Stimulated activated CD8-positive, alpha-beta memory T cell treated with anti-CD3 and anti-CD28 coated beads, Interleukin-2, amount 100 ng/mL, for 1 hour (primary cell): ENCODE measurements around the gene TBC1D24.
"Not testable (repeated sequence)": the region's sequence is repeated elsewhere in the genome, so short reads cannot be mapped to it uniquely, and the experiment has no call there.

Experiments
- DNase-seq, 2 donors: peaks; one replicate each; pipeline ENCODE4 v3.0.0-alpha.2; 2020; ENCODE audit warnings: low read depth in 2 of 2

Gene TBC1D24

DNA sequence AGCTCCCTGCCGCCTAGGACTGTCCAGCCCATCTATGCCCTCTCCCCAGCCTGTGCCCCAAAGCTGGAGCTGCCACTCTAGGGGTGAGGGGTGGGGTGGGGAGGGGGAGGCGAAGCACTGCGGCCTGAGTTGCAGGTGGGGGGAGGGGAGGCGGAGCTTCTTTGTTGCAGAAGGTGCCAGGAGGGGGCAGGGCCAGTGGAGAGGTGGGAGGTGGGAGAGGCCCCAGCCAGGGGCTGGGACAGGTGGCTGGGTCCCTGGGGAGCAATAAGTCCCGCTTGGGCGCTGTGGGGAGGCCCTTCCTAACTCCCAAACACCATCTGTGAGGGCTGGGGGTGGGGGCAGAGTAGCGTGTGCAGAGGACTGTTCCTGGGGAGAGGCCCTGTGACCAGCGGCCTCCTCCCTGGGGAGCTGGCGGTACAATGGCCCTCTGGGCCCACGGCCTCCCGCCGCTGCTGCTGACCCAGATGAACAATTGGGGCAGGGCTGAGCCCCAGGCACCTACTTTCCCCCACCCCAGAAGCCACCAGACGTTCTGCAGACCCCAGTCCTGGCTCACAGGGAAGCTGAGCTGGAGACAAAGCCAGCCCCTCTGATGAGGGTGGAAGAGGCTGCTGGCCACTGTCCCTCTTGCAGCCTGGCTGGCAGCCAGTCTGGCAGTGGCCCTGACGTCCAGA lies 6.1 kb upstream of the TBC1D24 start:
- DNase-seq: no peak

DNA sequence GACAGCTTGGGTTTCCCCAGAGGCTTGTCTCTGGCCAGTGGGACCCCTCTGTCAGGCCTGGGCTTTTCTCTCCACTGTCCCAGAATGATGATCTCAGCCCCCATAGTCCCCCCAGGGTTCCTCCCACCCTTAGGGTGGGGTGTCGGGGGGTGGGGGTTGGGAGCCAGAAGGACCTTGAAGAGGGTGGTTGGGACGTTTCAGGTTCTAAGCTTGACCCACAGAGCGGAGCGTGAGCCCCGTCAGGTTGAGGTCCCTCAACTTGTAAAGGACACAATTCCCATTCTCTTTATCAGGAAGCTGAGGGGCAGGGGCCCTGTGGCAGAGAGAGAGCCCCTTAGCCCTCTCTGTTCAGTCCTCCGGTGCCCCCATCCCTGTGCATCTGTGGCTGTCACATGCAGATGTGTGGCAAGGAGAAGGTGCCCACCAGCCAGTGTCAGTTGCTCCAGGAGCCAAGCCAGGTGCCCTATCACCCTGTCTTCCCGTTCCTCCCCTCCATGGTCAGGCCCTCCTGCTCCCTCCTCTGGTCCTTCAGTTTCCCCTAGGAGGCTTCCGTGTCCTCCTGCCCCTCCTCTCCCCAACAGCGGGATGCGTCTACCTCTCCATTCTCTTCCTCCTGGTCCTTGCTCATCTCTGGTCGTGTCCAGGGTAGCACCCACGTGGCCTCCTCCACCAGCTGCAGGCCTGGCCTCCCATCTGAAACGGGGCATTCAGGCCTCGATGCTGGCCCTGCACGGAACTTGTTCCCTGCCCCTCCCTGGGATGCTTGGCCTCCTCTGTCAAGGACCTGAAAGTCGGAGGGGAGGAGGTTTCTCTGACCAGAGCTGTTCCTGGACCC lies 5.3 kb upstream of the TBC1D24 start:
- DNase-seq: no peak

DNA sequence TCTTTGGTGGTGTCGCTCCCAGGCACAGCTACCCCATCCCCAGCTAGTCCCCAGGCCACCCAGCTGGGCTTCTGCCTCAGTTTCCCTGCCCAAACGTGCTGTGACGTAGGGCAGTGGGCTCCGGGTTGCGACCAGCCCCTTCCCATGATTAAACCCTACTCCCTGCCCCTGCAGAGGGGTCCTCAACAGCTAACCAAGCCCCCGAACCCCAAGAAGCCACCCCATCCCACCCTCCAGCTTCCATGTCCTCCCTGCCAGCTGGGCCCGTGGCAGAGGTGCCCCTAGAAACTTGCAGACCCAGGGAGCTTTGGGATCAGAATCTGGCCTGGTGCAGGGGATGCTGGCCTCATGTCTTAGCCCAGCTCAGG lies 4.7 kb upstream of the TBC1D24 start:
- no peak for DNase-seq

DNA sequence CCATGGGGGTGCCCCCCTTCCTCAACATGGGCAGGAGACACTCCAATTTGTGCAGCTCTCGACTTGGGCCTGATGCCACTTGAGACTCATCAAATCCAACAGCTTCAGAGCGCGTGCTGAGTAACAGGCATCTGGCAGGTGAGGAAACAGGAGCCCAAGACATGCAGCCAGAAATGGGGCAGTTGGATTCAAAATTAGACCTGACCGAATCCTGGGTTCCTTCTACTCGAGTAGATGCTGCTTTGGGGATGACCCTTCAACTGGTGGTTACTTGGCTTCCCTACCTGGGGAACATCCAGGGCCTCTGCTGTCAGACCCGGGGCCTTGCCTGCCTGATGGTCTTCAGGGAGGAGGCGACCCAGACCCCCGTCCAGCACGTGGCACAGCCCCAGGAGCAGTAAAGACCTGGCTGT lies 4.3 kb upstream of the TBC1D24 start:
- DNase-seq: no peak

DNA sequence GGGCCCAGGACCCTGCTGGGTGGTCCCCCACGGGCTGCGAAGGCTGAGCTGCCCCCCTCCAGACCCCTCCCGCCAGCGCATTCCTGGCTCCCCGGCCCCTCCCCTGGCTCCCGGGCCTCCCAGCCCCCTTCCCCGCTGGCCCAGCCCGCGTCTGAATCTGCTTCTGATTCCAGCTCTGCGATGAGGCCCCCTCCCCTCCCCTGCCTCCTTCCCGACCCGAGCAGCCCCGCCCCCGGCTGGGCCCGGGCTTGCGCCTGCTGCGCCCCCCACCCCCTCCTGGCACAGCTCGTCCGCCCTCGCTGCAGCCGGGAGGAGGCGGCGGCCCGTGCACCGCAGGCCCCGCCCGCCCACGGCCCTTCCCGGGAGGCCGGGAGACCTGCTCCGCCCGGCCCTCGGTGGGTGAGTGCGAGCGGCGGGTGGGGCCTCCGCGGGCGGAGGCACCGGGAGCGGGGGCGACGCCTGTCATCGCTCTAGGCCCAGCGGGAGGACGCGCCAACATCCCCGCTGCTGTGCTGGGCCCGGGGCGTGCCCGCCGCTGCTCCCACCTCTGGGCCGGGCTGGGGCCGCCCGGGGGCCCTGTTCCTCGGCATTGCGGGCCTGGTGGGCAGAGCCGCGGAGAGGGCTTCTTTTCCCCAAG lies 3.8 kb upstream of the TBC1D24 start, which contains the start of gene NTN3:
Gene NTN3 (plus strand): TSS at position 282 of the 637 bp plus-strand sequence. CDS start 405 bp downstream, outside the sequence.
- no peak for DNase-seq

DNA sequence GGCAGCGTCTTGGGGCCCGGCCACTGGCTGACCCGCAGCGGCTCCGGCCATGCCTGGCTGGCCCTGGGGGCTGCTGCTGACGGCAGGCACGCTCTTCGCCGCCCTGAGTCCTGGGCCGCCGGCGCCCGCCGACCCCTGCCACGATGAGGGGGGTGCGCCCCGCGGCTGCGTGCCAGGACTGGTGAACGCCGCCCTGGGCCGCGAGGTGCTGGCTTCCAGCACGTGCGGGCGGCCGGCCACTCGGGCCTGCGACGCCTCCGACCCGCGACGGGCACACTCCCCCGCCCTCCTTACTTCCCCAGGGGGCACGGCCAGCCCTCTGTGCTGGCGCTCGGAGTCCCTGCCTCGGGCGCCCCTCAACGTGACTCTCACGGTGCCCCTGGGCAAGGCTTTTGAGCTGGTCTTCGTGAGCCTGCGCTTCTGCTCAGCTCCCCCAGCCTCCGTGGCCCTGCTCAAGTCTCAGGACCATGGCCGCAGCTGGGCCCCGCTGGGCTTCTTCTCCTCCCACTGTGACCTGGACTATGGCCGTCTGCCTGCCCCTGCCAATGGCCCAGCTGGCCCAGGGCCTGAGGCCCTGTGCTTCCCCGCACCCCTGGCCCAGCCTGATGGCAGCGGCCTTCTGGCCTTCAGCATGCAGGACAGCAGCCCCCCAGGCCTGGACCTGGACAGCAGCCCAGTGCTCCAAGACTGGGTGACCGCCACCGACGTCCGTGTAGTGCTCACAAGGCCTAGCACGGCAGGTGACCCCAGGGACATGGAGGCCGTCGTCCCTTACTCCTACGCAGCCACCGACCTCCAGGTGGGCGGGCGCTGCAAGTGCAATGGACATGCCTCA lies 3.1 kb upstream of the TBC1D24 start:
- DNase-seq: no peak

DNA sequence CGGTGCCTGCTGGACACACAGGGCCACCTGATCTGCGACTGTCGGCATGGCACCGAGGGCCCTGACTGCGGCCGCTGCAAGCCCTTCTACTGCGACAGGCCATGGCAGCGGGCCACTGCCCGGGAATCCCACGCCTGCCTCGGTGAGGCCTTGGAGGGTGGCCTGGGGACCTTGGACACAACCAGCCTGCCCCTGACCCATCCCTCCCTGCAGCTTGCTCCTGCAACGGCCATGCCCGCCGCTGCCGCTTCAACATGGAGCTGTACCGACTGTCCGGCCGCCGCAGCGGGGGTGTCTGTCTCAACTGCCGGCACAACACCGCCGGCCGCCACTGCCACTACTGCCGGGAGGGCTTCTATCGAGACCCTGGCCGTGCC lies 2.5 kb upstream of the TBC1D24 start:
- DNase-seq: no peak

DNA sequence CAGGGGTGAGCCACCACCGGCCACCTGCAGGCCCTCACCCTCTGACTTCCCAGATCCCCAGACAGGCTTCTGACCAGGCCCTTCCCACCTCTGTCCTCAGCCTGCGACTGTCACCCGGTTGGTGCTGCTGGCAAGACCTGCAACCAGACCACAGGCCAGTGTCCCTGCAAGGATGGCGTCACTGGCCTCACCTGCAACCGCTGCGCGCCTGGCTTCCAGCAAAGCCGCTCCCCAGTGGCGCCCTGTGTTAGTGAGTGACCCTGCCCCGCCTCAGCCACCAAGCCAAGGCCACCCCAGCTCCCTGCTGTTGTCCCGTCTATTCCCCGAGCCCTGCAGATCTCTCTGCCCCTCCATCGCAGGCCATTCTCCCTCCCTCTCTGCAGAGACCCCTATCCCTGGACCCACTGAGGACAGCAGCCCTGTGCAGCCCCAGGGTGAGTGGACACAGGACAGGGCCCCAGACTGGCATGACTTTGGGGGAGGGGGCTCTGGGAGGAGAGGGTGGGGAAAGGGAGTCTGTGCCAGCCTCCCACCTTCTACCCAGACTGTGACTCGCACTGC lies 2.0 kb upstream of the TBC1D24 start:
- DNase-seq: no peak

DNA sequence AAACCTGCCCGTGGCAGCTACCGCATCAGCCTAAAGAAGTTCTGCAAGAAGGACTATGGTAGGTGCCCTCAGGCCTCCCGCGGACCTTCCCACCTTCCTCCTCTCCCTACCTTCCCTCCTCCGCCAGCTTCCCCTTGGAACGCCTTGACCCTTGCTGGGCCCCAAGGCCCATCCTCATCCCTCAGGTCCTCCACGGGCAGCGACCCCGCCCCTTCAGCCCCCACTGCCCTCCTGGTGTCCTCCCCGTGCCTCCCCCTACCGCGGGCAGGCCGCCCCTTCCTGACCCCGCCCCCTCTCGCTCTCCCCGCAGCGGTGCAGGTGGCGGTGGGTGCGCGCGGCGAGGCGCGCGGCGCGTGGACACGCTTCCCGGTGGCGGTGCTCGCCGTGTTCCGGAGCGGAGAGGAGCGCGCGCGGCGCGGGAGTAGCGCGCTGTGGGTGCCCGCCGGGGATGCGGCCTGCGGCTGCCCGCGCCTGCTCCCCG lies 1.4 kb upstream of the TBC1D24 start:
- DNase-seq: no peak

DNA sequence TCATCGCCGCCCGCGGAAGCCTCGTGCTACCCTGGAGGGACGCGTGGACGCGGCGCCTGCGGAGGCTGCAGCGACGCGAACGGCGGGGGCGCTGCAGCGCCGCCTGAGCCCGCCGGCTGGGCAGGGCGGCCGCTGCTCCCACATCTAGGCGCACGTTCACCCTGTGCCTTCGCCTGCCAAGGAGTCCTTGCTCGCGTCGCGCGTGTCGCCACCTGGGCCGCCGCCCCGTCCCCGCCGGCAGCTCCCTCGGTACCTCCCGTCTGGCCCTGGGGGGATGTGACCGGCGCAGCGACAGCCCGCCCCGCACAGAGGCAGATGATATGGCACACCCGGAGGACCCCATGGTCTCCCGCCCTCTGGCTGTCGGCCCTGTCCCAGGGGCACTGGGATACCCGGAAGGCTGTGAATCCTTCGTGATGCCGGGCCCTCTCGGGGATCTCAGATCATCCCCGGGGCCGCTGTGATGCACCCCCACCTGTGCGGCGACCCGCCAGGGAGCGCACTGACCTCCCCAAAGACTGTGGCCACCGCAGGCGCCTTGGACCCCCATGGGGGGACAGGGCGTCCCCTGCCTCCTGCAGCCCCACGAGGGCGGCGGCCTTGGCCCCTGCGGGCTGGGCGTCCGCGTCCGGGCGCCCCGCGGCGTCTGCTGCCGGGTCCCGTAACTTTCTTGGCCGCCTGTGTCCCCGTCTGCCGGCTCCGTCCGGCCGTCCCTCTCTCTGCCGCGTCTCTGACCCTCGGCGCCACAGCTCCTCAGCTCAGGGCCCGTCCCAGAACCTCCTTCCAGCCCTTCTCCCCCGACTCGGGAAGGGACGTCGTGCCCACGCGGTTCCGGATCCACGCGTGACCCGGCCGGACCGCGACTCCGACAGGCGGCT lies 689 bp upstream of the TBC1D24 start:
- peak; percentile 34 to 40 for DNase-seq

DNA sequence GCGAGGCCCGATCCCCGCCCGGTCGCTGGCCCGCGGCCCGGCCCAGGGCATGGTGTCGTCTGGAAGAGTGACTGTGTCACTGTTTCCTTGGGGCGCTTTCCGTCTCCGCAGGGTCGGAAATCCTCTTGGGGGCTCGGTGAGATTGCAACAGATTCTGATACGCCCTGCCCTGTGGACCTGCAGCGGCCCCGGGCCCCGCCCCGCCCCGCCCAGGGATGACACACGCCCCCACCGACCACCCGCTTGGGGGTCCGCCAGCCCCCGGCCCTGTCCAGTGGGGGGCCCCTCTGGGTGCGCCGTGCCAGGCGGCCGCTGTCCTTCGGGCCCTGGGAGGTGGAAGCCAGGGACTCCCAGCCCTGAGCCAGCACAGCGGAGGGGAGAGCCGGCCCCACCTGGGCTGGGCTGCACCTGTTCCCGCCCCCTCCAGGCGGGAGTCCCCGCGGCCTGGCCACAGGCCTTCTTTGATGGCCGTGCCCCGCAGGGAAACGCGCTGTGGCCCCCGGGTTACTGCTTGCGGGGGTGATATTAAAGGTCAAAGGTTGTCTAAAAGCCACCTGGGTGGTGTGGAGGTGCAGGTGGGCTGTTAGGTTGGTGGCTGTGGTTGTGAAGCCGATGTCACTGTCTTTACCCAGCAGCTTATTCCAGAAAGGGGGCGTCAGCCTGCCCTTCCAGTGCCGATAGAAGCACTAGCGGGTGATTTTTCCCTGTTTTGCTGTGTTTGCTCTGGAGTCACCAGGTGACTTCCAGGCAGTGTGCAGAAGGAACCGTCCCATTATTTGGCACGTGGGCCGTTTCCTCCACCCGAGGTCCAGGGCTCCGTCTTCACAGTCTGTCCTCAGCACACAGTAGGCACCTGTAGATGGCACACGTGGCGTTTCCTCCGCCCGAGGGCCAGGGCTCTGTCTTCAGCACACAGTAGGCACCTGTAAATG lies 752 bp downstream of the TBC1D24 start:
- DNase-seq: peak; percentile 16 to 30

DNA sequence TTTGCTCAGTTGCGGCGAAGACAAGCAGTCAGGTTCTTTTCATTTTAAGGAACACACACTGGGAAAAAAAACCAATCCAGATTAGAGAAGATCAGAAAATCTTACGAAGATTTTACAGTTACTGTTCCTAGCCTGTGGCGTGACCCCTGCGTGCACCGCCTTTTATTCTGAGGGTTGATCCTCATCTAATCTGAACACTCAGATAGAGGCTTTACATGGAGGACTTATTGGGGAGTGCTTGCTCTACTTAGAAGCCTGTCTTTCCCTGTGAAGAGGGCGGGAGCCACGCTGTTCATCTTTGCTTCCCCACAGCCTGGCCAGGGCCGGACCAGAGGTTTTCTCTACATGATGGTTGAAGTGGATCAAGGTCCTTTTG lies 1.4 kb downstream of the TBC1D24 start:
- no peak for DNase-seq

DNA sequence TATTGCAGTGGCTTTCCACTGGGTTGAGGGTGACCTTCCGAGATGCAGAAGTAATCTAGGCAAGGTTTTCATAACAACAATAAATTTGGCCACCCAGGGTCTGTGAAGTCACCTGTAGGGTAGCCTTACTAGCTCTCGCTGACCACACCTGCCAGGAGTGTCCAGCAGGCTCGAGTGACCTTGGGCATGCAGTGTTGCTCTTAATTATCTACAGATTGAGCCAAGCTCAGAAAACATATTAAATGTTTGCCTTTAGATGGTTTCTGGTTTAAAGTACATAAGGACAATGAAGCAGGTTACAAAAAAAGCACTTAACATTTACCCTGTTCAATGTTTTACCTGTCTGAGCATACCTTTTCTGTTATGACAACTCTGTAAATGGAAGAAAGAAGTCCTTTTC lies 1.8 kb downstream of the TBC1D24 start:
- no peak for DNase-seq

DNA sequence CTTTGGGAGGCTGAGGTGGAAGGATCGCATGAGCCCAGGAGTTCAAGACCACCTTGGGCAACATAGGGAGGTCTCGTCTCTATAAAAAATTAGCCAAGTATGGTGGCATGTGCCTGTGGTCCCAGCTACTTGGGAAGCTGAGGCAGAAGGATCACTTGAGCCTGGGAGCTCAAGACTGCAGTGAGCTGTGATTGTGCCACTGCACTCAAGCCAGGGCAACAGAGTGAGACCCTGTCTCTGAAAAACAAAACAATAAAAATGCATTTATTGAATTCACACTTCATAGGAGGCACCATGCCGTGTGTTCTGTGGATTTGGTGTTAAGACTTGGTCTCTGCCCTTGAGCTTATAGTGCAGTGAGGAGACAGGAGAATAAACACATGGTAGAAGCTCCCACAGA lies 2.4 kb downstream of the TBC1D24 start:
- DNase-seq: no peak

DNA sequence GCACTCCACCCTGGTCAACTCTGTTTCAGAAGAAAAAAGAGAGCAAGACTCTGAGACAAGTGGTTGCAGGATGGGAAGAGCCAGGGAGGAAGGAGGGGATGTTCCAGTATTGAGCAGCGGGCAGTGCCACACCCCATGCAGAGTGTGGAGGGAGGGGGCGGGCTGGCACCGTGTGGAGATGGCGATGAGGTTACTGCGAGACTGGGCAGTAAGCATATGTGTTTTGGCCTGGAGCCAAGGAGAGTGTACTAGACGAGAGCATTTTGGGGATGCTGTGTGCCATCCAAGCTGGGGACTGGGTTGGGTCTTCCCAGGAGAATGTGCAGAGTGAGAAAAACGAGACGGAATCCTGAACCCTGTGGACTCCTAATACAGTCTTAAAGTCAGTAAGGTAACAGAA lies 3.4 kb downstream of the TBC1D24 start:
- no peak for DNase-seq

DNA sequence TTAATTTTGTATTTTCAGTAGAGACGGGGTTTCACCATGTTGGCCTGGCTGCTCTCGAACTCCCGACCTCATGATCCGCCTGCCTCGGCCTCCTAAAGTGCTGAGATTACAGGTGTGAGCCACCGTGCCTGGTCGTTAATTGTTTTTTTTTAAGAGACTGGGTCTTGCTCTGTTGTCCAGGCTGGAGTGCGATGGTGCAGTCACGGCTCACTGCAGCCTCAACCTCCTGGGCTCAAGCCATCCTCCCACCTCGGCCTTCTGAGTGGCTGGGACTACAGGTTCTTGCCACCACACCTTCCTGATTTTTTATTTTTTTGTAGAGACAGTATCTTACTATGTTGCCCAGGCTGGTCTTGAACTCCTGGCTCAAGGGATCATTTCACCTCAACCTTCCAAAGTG lies 5.1 kb downstream of the TBC1D24 start:
- DNase-seq: not testable (repeated sequence)

DNA sequence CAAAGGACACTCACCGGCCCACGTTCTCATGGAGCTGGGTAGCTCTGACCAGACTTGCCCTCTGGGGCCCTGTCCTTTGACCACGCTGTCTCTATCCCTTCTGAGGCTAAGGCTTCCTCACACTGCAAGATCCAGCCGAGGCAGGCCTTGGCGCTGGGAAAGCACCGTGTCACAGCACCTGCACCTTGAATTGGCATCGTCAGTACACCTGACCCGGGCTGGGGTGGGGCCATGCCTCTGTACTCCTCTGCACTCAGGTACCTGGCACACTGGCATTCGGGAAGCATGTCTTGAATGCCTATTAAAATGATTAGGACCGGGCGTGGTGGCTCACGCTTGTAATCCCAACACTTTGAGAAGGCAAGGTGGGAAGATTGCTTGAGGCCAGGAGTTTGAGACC lies 6.0 kb downstream of the TBC1D24 start:
- no peak for DNase-seq

DNA sequence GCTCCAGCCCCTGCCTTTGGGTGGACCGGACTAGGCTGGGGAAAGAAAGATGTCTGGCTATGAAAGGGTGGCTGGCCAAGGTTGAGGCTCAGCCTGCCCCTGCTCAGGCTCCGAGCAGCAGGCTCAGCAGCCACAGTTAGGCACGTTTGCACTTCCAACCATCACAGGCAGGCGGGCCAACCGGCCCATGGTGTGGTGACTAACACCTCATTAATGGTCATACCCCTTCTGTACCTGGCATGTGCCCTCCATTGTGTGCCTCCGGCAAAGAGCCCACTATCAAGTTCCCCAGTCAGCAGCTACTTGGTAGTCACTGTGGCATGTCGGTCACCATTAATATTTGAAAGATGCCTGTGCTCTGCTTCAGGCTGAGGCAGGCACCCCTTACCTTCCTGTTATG lies 6.7 kb downstream of the TBC1D24 start:
- DNase-seq: no peak

DNA sequence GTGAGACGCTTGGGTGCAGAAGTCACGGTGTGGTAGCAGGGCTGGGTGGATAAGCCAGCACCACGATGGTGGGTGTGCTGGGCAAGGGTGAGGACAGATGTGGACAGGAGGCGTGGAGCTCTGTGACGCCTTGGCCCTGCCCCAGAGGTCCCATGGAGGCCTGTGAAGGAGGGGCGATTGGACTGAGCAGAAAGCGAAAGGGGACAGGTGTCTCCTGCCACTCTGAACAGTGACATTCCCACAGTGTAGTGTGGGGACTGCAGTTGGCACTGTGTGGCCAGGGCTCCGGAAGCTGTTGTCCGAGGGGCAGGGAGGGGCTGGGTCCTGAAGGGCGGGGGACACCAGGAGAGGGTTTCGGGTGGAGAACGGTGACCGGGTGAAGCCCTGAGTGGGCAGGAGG lies 7.3 kb downstream of the TBC1D24 start:
- no peak for DNase-seq
